Measurements from ENCODE around the gene ANO10.
A peak's percentile ranks its signal among the peaks of the same experiment; 100 is the strongest.
"Not testable (repeated sequence)": the region's sequence is repeated elsewhere in the genome, so short reads cannot be mapped to it uniquely, and the experiment has no call there.

ANO10 gene

GRCh38 chr3:43366885-43367284, 254.9 kb downstream of the ANO10 start:
- no peak for DNase-seq

GRCh38 chr3:43366481-43366880, 255.3 kb downstream of the ANO10 start:
- DNase-seq = no peak

GRCh38 chr3:43365601-43366305, 256.1 kb downstream of the ANO10 start:
- DNase-seq = no peak

- DNase-seq = no peak
These were observed 256.9 kb downstream of the ANO10 start for GRCh38 chr3:43364926-43365325.

- DNase-seq = no peak
These were observed 257.3 kb downstream of the ANO10 start for GRCh38 chr3:43364494-43364893.

- DNase-seq = no peak
These were observed 258.1 kb downstream of the ANO10 start for GRCh38 chr3:43363621-43364266.

- no peak for DNase-seq
These were observed 258.9 kb downstream of the ANO10 start for GRCh38 chr3:43362961-43363360.

- no peak for DNase-seq
These were observed 259.6 kb downstream of the ANO10 start for GRCh38 chr3:43362183-43362582.

- no peak for DNase-seq
These were observed 260.7 kb downstream of the ANO10 start for GRCh38 chr3:43361077-43361476.

GRCh38 chr3:43356033-43356432, 265.8 kb downstream of the ANO10 start:
- not testable (repeated sequence) for DNase-seq

- no peak for DNase-seq
These were observed 267.7 kb downstream of the ANO10 start for GRCh38 chr3:43353923-43354670.

- DNase-seq = no peak
These were observed 268.4 kb downstream of the ANO10 start for GRCh38 chr3:43353393-43353792.

GRCh38 chr3:43349716-43350115, 272.1 kb downstream of the ANO10 start:
- no peak for DNase-seq

- no peak for DNase-seq
These were observed 272.8 kb downstream of the ANO10 start for GRCh38 chr3:43348852-43349574.

- DNase-seq = no peak
These were observed 273.5 kb downstream of the ANO10 start for GRCh38 chr3:43348350-43348749.

- no peak for DNase-seq
These were observed 274.0 kb downstream of the ANO10 start for GRCh38 chr3:43347774-43348173.

GRCh38 chr3:43346978-43347749, 274.6 kb downstream of the ANO10 start:
- DNase-seq = peak; percentile 37 to 73

GRCh38 chr3:43345877-43346276, 275.9 kb downstream of the ANO10 start:
- no peak for DNase-seq

- no peak for DNase-seq
These were observed 276.6 kb downstream of the ANO10 start for GRCh38 chr3:43345246-43345645.

GRCh38 chr3:43344520-43344919, 277.3 kb downstream of the ANO10 start:
- DNase-seq = no peak

- DNase-seq = no peak
These were observed 278.0 kb downstream of the ANO10 start for GRCh38 chr3:43343815-43344214.

- DNase-seq = peak in 1 of 2 donors; percentile 31
These were observed 278.6 kb downstream of the ANO10 start for GRCh38 chr3:43343185-43343584.
